ENCODE results near the gene FZD10.

Gene FZD10

GRCh38 chr12:130212384-130212989, 50.2 kb downstream of the FZD10 start:
- DNase-seq (ENCODE audit: low read depth): no peak

GRCh38 chr12:130213249-130213648, 51.0 kb downstream of the FZD10 start:
- no peak for DNase-seq (ENCODE audit: low read depth)

GRCh38 chr12:130214686-130215395, 52.6 kb downstream of the FZD10 start:
- no peak for DNase-seq (ENCODE audit: low read depth)
